Measurements from ENCODE around the gene CENPA. TPM values are rescaled to one million over a fixed set of nuclear protein-coding genes. Genes with fewer than 3 reads are reported as not detected.

CENPA gene
- polyA plus RNA-seq, 1 of the 3 experiments (the other 2 are of a cell fraction) = 19.5 TPM

GRCh38 chr2:26767894-26768487, 17.9 kb upstream of the CENPA start:
- H3K27ac ChIP-seq (ENCODE audit: low read depth in 2 of 2, low read length in 1 of 2) = no peak overlapping the region
- no peak overlapping the region for H3K9ac ChIP-seq
- DNase-seq = peak; percentile 4
- H4K20me1 ChIP-seq (ENCODE audit: insufficient read depth) = peaks cover 58% of the 10 kb centered on the region
- no peak overlapping the region for H3K4me3 ChIP-seq (ENCODE audit: low read depth in 2 of 2, low read length in 1 of 2)
- ChIA-PET CTCF (interaction anchor here (2.3 to 7.0 kb wide), 3 partner anchors 11 to 163 kb away, joined by 7 to 36 read pairs (median 9); no protein-coding TSS in a partner anchor), POLR2A (interaction anchor here (0.7 kb wide), 1 partner anchor 181 kb away, joined by 3 read pairs; no protein-coding TSS in a partner anchor)
- H3K9me3 ChIP-seq = no peaks in the 10 kb centered on the region
- H2AFZ ChIP-seq (ENCODE audit: low read depth) = no peak overlapping the region
- H3K36me3 ChIP-seq (replicated peaks in 1 of 2; ENCODE audit: control insufficient read depth in 1 of 2, insufficient read depth in 2 of 2, low read length in 1 of 2) = peaks cover 2 to 4% of the 10 kb centered on the region in 2 experiments
- no peak overlapping the region for H3K4me2 ChIP-seq
- WGBS (ENCODE audit: low lambda C conversion rate) = 93% methylated on average over 5 of the region's 5 CpGs
- TF ChIP-seq MXI1 (IDR thresholded peaks at IDR 0.05; ENCODE audit: low read depth, low read length) (no peak), ZBTB33 (IDR thresholded peaks at IDR 0.05; ENCODE audit: borderline replicate concordance, low read depth) (no peak), FOSL2 (IDR thresholded peaks at IDR 0.05; ENCODE audit: borderline replicate concordance, low read depth) (no peak), EP300 (IDR thresholded peaks at IDR 0.05; ENCODE audit: borderline replicate concordance in 1 of 2, low read depth in 1 of 2, low read length in 1 of 2) (no peak), RFX5 (IDR thresholded peaks at IDR 0.05; ENCODE audit: low read length) (no peak), ELF1 (IDR thresholded peaks at IDR 0.05) (no peak)
- H3F3A ChIP-seq (replicated peaks; ENCODE audit: insufficient read depth) = no peaks in the 10 kb centered on the region
- no peaks in the 10 kb centered on the region for H3K9me2 ChIP-seq
- peaks cover 94% of the 10 kb centered on the region for H3K79me2 ChIP-seq (ENCODE audit: insufficient read depth)
- peaks cover 26 to 45% of the 10 kb centered on the region in 2 experiments; a peak in 3 of 4 replicates for H3K4me1 ChIP-seq (ENCODE audit: control insufficient read depth in 1 of 2, insufficient read depth in 2 of 2, low read depth in 1 of 2, low read length in 1 of 2)
- H3K27me3 ChIP-seq (ENCODE audit: insufficient read depth) = no peaks in the 10 kb centered on the region

GRCh38 chr2:26768759-26769088, 17.1 kb upstream of the CENPA start:
- H3K4me2 ChIP-seq = no peak overlapping the region
- H3K36me3 ChIP-seq (replicated peaks in 1 of 2; ENCODE audit: control insufficient read depth in 1 of 2, insufficient read depth in 2 of 2, low read length in 1 of 2) = peaks cover 2 to 4% of the 10 kb centered on the region in 2 experiments
- ChIA-PET CTCF (interaction anchor here (0.6 to 7.0 kb wide), 5 partner anchors 10 to 193 kb away, joined by 3 to 36 read pairs (median 7); no protein-coding TSS in a partner anchor), POLR2A (interaction anchor here (0.7 kb wide), 1 partner anchor 182 kb away, joined by 3 read pairs; no protein-coding TSS in a partner anchor)
- H3K9ac ChIP-seq = no peak overlapping the region
- no peak overlapping the region for H3K27ac ChIP-seq (ENCODE audit: low read depth in 2 of 2, low read length in 1 of 2)
- 98% methylated on average over 3 of the region's 3 CpGs for WGBS (ENCODE audit: low lambda C conversion rate)
- H3F3A ChIP-seq (replicated peaks; ENCODE audit: insufficient read depth) = no peaks in the 10 kb centered on the region
- no peaks in the 10 kb centered on the region for H3K9me3 ChIP-seq
- no peak overlapping the region for H2AFZ ChIP-seq (ENCODE audit: low read depth)
- no peaks in the 10 kb centered on the region for H3K27me3 ChIP-seq (ENCODE audit: insufficient read depth)
- peaks cover 98% of the 10 kb centered on the region for H3K79me2 ChIP-seq (ENCODE audit: insufficient read depth)
- H3K4me1 ChIP-seq (ENCODE audit: control insufficient read depth in 1 of 2, insufficient read depth in 2 of 2, low read depth in 1 of 2, low read length in 1 of 2) = peaks cover 26 to 43% of the 10 kb centered on the region in 2 experiments; a peak in 3 of 4 replicates
- H3K4me3 ChIP-seq (ENCODE audit: low read depth in 2 of 2, low read length in 1 of 2) = no peak overlapping the region
- TF ChIP-seq EP300 (IDR thresholded peaks at IDR 0.05; ENCODE audit: borderline replicate concordance in 1 of 2, low read depth in 1 of 2, low read length in 1 of 2) = no peak
- TF ChIP-seq ELF1 (IDR thresholded peaks at IDR 0.05) = no peak
- no peak for TF ChIP-seq GATA2 (CRISPR knock-in tag; IDR thresholded peaks at IDR 0.05)
- TF ChIP-seq YY1 (IDR thresholded peaks at IDR 0.05; ENCODE audit: low read depth) = no peak
- TF ChIP-seq FOXJ3 (CRISPR knock-in tag; IDR thresholded peaks at IDR 0.05) = no peak
- TF ChIP-seq SMC3 (IDR thresholded peaks at IDR 0.05; ENCODE audit: low read depth, low read length) = no peak
- TF ChIP-seq RFX5 (IDR thresholded peaks at IDR 0.05; ENCODE audit: low read length) = no peak
- no peak for TF ChIP-seq ZBTB33 (IDR thresholded peaks at IDR 0.05; ENCODE audit: borderline replicate concordance, low read depth)
- TF ChIP-seq CTCF (IDR thresholded peaks at IDR 0.05) = no peak
- DNase-seq = no peak
- H4K20me1 ChIP-seq (ENCODE audit: insufficient read depth) = peaks cover 61% of the 10 kb centered on the region
- H3K9me2 ChIP-seq = no peaks in the 10 kb centered on the region

All from SK-N-SH (cell line).